Adipocyte (in vitro differentiated cells): ENCODE measurements around the gene DHRS13.
"Not testable (repeated sequence)": the region's sequence is repeated elsewhere in the genome, so short reads cannot be mapped to it uniquely, and the experiment has no call there.

Experiments
- DNase-seq: peaks from one replicate; pipeline ENCODE4 v3.0.0-alpha.2; 2015; ENCODE audit warnings: low read depth
- H3K27me3 ChIP-seq: replicated peaks from 2 replicates; pipeline ENCODE4 v1.7.0; 2013; ENCODE audit warnings: mild to moderate bottlenecking, low read length, moderate library complexity; ENCODE audit not compliant: control insufficient read depth, insufficient read depth
- H3K36me3 ChIP-seq: 2 replicates; pipeline ENCODE4 v1.7.0; 2013; ENCODE audit warnings: low read length, mild to moderate bottlenecking, moderate library complexity; ENCODE audit not compliant: control insufficient read depth, insufficient read depth, severe bottlenecking
- H3K4me1 ChIP-seq: 2 replicates; pipeline ENCODE4 v1.7.0; 2013; ENCODE audit warnings: mild to moderate bottlenecking, low read length, moderate library complexity; ENCODE audit not compliant: control insufficient read depth, insufficient read depth
- H3K4me3 ChIP-seq: 2 replicates; pipeline ENCODE4 v1.7.0; 2013; ENCODE audit warnings: mild to moderate bottlenecking, low read length, moderate library complexity
- H3K9ac ChIP-seq: 2 replicates; pipeline ENCODE4 v1.7.0; 2013; ENCODE audit warnings: mild to moderate bottlenecking, low read length, moderate library complexity
- H3K9me3 ChIP-seq: 2 replicates; pipeline ENCODE4 v1.7.0; 2013; ENCODE audit warnings: mild to moderate bottlenecking, low read length, moderate library complexity; ENCODE audit not compliant: control insufficient read depth

Gene DHRS13

DNA sequence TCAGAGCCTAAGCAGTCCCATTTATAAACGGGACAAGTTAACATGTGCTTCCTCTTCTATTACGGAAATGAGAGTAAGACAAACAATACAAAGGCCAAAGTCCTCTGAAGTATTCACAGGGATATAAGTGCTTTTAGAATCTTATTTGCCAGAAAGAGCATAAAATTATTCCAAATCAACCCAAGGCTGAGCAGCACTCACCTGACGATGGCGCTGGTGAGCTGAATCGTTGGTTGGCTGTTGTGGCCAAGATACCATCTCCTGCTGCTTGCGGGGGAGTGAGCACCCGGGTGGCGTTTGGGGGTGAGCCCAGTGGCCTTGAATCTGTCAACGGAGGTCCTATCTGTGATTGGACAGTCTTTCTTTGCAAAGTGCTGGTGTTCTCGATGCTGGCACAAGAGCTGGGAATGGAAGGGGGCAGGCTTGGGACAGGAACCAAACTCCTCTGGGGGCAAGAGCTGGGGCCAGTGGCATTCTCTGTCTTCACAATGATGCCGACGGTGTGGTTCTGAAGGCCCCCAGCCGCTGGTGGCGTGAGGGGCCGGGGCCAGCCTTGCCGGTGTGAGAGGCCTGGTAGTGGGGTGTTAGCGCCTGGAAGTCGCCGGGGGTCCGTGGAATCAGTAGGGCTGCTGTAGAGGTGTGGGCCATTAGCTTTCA lies 9.5 kb upstream of the DHRS13 start:
- peaks cover 21% of the 10 kb centered on the region for H3K4me1 ChIP-seq
- H3K9me3 ChIP-seq, result no peaks in the 10 kb centered on the region
- DNase-seq, result no peak
- H3K36me3 ChIP-seq, result peaks cover 97% of the 10 kb centered on the region
- H3K4me3 ChIP-seq, result no peak overlapping the region
- no peak overlapping the region for H3K9ac ChIP-seq
- no peaks in the 10 kb centered on the region for H3K27me3 ChIP-seq

DNA sequence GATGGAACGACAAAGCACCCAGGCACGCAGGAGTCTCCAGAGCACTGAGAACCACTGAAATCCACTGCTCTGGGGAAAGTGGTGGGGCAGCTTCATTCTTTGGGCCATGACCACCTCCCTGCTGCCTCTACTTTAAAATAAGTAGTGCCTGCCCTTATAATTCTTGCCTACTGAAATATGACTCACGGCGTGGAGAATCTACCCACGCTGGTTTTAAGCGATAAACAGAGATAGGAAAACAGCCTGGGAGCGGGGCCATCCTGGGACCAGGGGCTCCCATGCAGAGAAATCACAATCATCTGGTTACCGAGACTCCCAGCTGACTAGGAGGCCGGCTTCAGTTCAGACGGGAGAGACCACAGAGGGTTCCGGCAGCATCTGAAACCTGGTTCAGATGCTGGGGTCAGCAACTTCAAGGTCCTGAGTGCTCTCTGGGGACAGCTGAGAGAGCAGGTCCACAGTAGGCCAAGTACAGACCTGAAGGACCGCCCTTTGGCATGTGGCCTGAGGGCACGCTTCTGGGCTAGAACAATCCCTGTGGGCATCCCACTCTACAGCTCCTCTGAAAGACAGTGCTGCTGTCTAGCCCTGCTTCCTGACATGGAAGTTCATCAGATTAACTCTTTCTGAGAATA lies 8.6 kb upstream of the DHRS13 start:
- no peak overlapping the region for H3K4me3 ChIP-seq
- peaks cover 97% of the 10 kb centered on the region for H3K36me3 ChIP-seq
- no peak for DNase-seq
- peaks cover 20% of the 10 kb centered on the region for H3K4me1 ChIP-seq
- no peaks in the 10 kb centered on the region for H3K27me3 ChIP-seq
- H3K9me3 ChIP-seq, result no peaks in the 10 kb centered on the region
- no peak overlapping the region for H3K9ac ChIP-seq

DNA sequence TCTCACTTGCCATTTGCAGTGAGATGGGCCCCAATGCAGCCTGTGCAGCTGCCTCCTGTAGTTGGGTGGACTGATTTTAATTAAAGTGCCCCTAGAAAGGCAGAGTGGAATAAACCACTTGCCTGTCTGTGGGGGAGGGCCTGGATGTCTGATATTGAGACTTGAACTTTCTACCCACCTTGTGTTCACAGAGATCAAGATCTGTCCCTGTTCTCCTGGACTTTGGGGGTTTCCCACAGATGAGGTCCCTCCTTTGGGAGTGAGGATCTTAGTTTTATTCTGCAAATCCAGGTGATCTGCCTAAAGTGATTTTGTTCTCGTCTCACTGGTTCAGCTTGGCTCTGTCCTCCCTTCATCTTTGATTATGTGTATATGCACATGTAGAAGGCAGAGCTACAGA lies 7.7 kb upstream of the DHRS13 start:
- H3K27me3 ChIP-seq, result no peaks in the 10 kb centered on the region
- H3K4me1 ChIP-seq, result peaks cover 20% of the 10 kb centered on the region
- DNase-seq, result no peak
- H3K9me3 ChIP-seq, result no peaks in the 10 kb centered on the region
- H3K9ac ChIP-seq, result no peak overlapping the region
- H3K4me3 ChIP-seq, result no peak overlapping the region
- peaks cover 97% of the 10 kb centered on the region for H3K36me3 ChIP-seq

DNA sequence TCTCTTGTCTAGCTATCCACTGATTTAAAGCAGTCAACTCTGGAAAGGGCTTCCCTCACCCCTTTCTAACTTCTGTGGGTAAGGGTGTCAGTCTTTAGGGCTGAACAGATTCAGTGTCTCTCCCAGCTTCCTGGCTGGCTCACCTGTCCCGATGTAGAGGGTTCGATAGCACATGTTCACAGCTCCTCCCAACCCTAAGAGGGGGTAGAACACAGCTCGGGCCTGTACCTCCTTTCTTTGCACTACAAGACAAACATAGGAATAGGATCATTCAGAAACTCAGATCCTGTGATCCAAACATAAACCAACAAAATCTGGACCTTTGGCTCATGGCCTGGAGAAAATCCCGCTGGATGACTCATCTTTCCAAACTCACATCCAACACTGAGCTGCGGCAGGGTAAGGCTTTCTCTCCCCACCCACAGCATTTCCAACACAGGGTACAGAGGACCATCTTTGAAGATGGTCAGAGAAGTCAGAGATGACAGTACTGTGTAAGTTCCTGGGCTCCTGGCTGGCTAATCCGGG lies 5.8 kb upstream of the DHRS13 start:
- peaks cover 84% of the 10 kb centered on the region for H3K36me3 ChIP-seq

DNA sequence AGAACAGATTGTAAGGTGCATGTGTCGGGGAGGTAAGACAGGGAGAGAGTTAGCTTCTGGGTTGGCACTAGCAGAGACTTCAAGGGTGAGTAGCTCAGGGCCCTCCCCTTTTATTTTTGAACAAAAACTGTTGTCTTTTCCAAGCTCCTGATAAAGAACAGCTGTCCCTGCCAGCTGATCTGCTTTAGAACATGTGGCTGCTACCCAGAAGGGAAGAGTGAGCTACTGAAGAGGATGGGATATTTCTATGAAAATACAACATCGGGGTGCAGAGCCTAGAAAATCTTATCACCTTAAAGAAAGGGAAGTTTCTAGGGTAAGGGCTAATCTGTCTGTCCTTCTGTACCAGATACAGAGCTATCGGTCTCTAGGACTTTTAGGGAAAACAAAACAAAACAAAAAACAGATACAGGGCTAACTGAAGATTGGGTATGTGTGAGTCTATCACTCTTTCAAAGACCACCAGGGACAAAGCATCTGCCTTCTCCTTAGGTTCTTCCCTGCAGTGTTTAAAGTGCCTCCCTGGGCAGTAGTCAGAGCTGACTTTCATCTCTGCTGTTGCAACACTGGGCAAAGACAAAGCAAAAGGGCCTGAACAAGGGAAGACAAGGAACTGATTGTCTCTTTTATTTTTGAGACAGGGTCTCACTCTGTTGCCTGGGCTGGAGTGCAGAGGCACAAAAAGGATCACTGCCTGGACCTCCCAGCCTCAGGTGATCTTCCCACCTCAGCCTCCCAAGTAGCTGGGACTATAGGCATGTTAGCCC lies 5.0 kb upstream of the DHRS13 start:
- no peaks in the 10 kb centered on the region for H3K9me3 ChIP-seq
- H3K27me3 ChIP-seq, result no peaks in the 10 kb centered on the region
- peak overlapping the region; percentile 70 for H3K9ac ChIP-seq
- peaks cover 25% of the 10 kb centered on the region for H3K4me1 ChIP-seq
- H3K4me3 ChIP-seq, result peak overlapping the region; percentile 42
- H3K36me3 ChIP-seq, result peaks cover 76% of the 10 kb centered on the region
- peak; percentile 60 for DNase-seq

More for the DNA sequence above, 5.8 kb upstream of the DHRS13 start:
- DNase-seq, result peak; percentile 80
- peak overlapping the region; percentile 42 for H3K4me3 ChIP-seq
- no peaks in the 10 kb centered on the region for H3K27me3 ChIP-seq
- peaks cover 20% of the 10 kb centered on the region for H3K4me1 ChIP-seq
- H3K9ac ChIP-seq, result peak overlapping the region; percentile 70
- no peaks in the 10 kb centered on the region for H3K9me3 ChIP-seq

DNA sequence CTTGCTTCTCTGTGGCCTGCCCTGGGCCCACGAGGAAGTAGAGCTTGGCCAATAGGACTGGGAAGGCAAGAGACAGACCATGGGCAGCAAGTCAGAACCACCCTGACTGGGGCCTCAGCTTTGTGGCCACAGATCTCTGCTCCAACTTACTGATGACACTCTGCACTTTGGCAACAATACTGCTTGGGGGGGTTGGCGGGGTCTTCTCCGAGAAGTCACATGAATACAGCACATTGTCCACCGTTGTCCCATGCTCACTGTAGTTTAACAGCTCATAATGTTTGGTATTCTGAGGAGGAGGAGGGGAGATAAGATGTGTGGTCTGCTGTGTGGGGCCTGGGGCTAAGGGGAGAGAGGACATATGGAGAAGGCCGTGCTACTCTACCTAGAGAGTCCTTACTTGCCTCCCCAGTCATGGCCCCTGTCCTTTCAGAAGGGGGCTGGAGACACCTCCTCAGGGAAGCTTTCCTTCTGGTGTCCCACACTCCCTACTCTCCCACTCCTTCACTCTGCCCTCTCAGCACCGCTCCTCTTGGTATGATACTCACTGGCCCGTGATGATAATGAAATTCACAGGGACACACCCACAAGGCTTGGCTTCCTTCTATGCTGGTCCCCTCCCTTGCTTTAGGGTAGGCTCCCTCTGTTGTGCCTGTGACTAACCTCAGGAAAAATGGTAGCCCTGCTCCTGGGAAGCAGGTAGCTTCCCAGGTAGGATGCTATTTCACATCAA lies 4.0 kb upstream of the DHRS13 start:
- H3K9ac ChIP-seq, result peak overlapping the region; percentile 70
- no peak overlapping the region for H3K4me3 ChIP-seq
- no peak for DNase-seq
- H3K4me1 ChIP-seq, result peaks cover 25% of the 10 kb centered on the region
- H3K9me3 ChIP-seq, result no peaks in the 10 kb centered on the region
- H3K36me3 ChIP-seq, result peaks cover 66% of the 10 kb centered on the region
- H3K27me3 ChIP-seq, result no peaks in the 10 kb centered on the region

DNA sequence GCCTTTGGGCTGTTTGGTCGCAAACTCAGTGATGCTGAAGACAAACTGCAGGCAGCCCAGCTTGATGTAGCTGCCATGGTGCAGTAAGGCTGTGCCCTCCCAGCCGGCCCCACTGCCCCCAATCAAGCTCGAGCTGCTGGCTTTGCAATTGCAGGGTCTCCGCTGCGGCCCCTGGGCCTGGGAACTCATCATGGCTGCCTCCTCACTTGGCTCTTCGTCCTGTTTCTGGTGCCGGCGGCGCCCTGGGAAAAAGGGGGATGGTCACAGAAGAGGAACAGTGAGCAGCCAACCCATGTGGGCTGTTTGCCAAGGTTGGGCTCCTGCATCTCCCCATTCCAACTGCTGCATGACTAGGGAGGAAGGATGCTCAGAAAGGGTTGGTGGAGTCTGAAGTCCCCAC lies 3.4 kb upstream of the DHRS13 start:
- Histone ChIP-seq H3K36me3 (peaks cover 60% of the 10 kb centered on the region), H3K4me3 (no peak overlapping the region), H3K9me3 (no peaks in the 10 kb centered on the region), H3K9ac (no peak overlapping the region), H3K27me3 (no peaks in the 10 kb centered on the region), H3K4me1 (peaks cover 25% of the 10 kb centered on the region)
- DNase-seq, result no peak

DNA sequence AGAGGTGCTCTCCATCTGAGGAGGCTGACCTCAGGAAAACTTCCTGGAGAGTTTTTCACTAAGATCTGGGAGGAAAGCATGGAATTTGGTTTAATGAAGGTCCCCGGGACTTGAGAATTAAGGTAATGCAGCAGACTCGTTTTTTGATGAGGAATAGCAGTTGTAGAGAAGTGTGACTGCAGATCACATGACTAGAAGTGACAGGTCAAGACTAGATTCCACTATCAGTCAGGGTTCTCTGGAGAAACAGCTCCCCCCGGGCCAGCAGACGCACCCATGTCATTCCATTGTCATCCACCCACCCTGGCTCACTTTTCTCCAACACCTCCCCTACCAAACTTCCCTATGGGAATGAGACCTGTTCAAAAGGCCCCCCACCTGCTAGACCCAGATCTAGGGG lies 1.9 kb upstream of the DHRS13 start:
- H3K4me3 ChIP-seq, result no peak overlapping the region
- H3K27me3 ChIP-seq, result no peaks in the 10 kb centered on the region
- H3K9ac ChIP-seq, result no peak overlapping the region
- no peak for DNase-seq
- H3K36me3 ChIP-seq, result peaks cover 45% of the 10 kb centered on the region
- H3K9me3 ChIP-seq, result no peaks in the 10 kb centered on the region
- H3K4me1 ChIP-seq, result peaks cover 25% of the 10 kb centered on the region

DNA sequence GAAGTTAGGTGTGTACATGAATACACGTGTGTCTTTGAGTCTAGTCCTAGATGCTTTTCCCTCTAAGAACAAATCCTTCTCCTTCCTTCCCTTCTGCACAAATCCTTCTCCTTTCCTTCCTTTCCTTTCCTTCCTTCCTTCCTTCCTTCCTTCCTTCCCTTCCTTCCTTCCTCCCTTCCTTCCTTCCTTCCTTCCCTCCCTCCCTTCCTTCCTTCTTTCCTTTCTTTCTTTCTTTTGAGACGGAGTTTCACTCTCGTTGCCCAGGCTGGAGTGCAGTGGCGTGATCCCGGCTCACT lies 615 bp upstream of the DHRS13 start:
- H3K27me3 ChIP-seq, H3K9me3 ChIP-seq, H3K9ac ChIP-seq, H3K4me3 ChIP-seq, DNase-seq: not testable (repeated sequence)
- peaks cover 17% of the 10 kb centered on the region for H3K4me1 ChIP-seq
- H3K36me3 ChIP-seq, result peaks cover 33% of the 10 kb centered on the region

DNA sequence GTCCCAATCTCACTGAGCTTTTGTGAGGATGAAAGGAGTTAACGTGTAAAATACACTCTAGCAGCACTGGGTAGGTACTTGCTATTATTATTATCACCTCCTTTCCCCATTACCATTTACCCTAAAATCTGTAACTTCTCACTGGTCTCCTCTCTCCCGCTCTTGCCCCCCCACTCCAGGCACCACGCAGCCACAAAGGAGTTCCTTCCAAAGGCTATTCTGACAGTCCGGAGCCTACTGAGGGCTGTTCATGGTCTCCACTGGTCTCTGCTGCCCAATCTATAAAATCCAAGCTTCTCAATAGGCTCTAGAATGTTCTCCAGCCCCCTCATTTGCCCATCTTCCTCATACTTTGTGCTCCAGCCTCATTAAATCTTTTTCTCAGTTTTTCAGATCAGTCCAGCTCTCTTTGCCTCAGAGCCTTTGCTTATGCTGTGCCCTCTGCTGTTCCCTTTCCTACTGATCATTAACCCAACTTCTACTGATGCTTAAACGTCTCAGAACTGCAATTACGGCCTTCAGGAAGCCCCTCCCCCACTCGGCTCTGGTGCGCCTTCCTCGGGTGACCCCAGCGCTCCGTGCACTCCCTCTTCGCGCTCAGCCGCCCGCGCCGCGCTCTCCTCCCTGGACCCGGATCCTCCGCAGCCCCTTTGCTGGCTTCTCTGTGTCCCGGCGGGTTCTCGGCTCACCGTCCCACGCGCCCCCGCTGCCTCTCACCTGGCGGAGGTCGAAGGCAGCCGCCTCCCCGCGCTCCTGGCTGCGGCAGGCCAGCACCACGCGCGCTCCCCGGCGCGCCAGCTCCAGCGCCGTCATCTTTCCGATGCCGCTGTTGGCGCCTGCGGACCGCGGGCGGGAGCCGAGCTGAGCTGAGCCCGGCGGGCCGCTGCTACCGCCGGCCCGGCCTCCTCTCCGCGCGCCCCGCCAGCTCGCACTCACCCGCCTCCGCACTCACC lies 737 bp downstream of the DHRS13 start:
- peak overlapping the region; percentile 81 for H3K4me3 ChIP-seq
- no peaks in the 10 kb centered on the region for H3K27me3 ChIP-seq
- H3K9me3 ChIP-seq, result no peaks in the 10 kb centered on the region
- H3K36me3 ChIP-seq, result peaks cover 19% of the 10 kb centered on the region
- H3K9ac ChIP-seq, result peak overlapping the region; percentile 71
- H3K4me1 ChIP-seq, result peaks cover 13% of the 10 kb centered on the region
- peak; percentile 69 for DNase-seq
